UCSD-AML1 (cell line): ENCODE measurements around the gene ERFL.

ENCODE experiments used
- DNase-seq: peaks from one replicate; lab custom pipeline; 2025; ENCODE audit not compliant: unreplicated experiment; lab: John Stamatoyannopoulos, UW

The ERFL gene

DNA sequence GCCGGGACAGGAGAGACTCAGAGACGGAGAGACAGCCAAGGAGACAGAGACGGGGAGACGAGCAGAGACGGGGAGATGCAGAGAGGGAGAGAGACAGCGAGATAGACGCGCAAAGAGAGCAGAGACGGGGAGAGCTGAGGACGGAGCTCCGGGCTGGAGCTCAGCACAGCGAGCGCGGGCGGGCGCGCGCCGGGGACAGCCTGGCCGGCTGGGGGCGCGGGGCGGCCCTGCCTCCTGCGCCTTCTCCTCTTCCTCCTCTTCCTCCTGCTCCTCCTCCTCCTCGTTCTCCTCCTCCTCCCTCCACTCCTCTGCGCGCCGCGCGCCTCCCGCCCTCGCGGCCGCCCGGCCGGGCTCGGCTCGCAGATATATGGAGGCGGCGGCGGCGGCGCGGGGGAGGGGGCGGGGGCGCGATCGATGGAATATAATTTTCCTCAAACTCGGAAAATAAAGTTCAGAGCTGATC, at the start of gene ERFL:
Gene ERFL (minus strand): TSS at position 229 of the 463 bp plus-strand sequence. CDS start 15,530 bp downstream, outside the sequence.
- peak; percentile 46 for DNase-seq

DNA sequence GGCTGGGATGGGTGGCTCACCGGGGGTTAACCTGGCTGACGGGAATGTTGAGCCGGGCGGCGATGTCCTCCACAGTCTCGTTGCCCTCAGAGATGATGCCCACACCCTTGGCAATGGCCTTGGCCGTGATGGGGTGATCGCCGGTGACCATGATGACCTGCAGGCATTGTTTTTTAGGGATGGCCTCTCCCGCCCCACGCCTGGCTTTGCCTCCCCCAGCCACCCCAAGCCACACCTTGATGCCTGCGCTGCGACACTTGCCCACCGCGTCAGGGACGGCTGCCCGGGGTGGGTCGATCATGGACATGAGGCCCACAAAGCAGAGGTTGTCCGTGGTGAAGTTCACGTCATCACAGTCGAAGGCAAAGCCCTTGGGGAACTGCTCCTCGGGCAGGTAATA, 49.7 kb upstream of the ERFL start:
- DNase-seq, result no peak

DNA sequence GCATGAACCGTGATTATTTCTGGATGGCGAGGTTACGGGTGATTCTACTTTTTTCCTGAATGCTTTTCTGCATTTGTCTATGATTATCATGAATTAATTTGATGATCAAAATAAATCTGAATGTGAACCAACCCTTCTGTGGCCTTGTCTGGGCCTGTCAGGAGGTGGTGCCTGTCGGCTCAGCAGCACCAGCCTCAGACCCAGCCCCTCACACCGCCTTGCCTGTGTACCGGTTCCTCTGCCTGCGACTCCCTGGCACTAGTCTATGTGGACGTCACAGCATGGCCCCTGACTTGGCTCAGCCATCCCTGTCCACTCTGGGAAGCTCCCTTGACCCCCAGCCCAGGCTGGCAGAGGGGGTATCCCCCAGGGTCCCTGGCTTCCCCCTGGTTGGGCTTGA, 46.4 kb upstream of the ERFL start:
- DNase-seq, result no peak

DNA sequence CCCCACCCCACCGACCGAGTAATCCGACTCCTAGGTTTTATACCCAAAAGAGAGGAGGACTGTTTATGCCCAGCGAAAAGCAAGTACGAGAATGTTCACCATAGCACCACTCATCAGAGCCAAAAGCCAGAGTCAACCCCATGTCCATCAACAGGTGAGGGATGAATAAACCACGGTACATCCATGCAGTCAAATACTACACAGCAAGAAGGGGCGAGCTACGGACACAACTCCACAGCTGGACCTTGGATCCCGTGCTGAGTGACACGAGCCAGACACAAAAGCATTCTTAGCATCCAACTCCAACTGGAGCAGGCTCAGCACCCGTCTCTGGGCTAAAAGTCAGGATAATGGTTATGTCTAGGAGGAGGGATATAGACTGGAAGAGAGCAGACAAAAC, 43.1 kb upstream of the ERFL start:
- DNase-seq, result no peak

DNA sequence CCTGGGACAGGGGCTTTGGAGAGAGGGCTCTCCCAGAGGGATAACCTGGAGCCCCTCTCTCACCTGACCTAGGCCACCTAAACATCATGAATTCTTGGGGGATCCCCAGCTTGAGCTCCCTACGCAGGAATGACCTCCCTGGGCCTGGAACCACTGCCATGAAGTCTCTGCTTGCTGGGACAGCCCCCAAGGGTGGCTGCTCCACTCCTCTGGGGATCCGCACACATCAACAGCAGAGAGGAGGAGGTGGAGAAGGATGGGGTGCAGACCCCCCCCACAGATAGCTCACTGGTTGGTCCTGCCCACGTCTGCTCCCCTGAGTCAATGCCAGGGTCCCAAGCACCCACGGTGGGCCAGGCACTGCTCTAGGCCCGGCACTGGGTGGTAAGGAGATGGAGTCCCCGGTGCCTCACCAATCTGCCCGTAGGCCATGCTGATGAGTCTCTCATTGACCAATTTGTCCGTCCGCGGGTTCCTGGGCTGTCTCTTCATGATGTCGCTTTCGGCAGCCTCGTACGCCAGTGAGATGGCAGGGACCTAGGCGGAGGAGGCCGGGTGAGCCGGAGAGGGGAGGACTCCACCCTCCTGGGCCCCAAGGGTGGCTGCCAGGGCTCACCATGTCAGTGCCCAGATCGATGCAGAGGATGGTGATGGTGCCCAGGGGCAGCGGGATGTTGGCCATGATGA, 41.7 kb upstream of the ERFL start:
- no peak for DNase-seq

DNA sequence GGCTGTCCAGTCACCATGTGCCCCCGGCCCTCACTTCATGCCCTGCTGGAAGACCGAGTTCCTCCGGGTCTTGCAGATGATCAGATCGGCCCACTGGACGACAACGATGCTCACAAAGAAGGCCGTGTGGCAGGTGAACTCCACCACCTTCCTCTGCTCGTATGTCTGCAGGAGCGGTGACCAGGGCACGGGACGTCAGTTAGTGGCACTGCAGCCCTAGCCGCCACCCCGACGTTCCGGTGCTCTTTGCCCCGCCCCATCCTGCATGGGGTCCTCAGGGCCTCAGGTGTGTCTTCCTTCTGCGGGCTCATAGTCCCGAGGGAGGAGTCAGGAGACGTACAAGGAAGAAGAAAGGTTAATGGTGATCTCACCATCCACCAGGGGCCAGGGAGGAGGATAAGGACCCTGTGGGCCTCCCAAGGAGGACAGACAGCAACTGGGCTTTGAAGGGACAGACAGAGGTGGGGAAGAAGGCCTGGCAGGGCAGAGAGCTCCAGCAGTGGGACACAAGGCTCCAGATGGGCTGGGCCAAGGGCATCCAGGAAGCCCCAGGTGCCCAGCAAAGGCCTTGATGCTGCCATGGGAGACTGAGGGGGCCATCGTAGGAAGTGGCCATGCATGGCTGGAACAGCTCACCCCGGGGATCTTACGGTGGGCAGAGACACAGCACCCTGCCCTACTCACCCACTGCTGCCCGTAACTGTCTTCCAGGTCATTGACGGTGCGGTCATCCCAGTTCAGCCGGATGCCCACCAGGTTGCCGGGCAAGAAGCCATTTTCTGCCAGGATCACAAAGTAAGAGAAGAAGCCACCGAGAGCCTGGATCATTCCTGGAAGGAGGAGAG, 40.7 kb upstream of the ERFL start:
- DNase-seq, result no peak

DNA sequence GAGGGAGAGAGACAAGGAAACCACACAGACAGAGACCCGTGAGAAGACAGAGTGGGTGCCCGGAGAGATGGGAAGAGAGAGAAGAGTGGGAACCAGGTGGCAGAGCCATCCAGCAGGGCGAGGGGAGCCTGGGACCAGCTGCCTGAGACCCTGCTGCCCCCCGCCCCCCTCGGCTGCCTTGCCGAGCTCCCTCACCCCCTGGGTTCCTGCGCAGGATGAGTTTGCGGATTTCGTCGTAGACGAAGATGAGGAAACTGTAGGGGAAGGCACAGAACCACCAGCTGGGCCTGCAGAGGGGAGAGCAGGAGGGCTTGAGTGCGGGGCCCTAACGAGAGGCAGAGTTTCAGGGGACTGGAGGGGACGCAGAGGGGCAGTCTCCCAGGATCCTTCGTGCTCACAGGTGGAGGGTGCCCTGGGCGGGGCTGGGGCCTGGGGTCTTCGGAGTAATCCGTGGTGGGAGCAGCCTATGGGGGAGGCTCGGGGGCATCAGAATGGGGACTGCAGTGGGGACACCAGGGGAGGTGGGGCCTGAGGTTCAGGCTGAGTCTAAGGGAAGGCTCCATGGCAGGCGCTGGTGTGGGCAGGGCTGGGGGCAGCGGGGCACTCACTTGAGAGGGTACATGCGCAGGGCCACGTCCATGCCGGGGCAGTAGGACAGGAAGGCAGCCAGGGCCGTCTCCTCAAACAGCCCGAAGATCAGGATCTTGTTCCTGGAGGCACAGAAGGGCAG, 39.0 kb upstream of the ERFL start:
- peak; percentile 37 for DNase-seq

DNA sequence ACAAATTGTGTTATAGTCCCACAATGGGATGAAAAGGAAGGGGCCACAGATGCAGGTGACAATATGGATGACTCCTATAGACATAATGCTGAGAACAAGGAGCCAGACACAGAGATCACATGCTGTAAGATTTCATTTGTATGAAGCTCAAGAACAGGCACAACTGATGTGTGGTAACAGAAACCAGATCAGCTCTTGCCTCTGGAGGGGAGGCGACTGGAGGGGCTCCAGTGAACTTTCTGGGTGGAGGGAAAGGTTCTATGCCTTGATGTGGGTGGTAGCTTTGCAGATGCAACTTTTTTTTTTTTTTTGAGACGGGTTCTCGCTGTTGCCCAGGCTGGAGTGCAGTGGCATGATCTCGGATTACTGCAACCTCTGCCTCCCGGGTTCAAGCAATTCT, 36.9 kb upstream of the ERFL start:
- DNase-seq, result no peak

DNA sequence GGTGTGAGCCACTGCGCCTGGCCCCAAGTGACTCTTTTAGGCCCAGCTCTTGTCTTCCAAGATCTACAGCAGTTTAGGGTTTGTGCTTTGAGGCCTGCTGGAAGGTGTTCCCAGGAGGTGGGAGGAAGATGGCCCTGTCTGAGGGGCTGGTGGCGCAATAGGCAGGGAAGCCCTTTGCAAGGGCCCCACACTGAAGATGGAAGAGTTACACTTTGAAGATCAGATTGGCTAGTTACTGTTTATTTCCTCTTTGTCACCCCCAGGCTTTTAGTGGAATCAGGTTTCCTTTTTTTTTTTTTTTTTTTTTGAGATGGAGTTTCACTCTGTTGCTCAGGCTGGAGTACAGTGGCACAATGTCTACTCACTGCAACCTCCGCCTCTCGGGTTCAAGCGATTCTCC, 32.7 kb upstream of the ERFL start:
- no peak for DNase-seq

DNA sequence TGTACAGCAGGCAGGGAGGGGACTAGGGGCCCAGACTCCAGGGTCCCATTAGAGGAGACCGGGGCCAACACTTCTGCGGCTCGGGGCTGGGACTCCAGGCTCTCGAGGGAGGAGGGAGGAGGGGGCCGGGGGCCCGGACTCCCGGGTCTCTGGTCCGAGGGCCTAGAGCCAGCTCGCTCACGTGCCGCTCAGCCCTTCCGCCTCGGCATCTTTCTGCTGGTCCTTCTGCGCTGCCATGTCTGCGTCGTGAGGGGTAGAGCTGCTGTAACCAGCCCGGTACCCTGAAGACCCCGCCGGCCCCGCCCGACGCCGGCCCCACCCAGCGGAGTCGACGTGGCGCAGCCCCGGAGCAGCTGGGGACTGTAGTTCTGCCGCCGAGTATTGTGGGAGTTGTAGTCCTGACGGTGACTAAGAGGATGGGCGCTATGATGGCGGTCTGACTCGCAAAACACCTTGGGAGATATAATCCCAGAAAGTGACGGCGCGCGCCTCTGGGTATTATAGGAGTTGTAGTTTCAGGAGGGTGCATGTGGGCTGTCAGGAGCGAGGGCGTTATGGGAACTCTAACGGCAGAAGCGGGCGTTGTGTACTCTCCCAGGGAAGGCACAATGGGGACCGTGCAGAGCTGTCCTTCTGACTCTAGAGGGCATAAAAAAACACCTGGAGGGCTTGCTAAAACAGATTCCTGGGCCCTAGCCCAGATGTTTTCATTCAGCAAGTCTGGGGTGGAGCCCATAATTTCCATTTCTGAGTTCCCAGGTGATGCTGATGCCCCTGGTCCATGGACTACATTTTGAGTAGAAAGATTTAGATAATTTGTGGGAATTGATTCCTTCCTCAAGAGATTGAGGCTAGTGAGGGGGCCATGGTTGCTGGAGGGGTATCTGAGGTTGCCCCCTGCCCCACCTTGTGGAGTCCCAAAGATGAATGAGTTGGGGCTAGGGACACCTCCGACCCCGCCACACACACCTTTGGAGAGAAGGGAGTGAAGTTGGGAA, 31.1 kb upstream of the ERFL start, which contains the start of gene RABAC1:
Gene RABAC1 (minus strand): TSS at position 266 of the 998 bp plus-strand sequence. CDS start 29 bp downstream, at position 237.
- DNase-seq, result peak; percentile 89

DNA sequence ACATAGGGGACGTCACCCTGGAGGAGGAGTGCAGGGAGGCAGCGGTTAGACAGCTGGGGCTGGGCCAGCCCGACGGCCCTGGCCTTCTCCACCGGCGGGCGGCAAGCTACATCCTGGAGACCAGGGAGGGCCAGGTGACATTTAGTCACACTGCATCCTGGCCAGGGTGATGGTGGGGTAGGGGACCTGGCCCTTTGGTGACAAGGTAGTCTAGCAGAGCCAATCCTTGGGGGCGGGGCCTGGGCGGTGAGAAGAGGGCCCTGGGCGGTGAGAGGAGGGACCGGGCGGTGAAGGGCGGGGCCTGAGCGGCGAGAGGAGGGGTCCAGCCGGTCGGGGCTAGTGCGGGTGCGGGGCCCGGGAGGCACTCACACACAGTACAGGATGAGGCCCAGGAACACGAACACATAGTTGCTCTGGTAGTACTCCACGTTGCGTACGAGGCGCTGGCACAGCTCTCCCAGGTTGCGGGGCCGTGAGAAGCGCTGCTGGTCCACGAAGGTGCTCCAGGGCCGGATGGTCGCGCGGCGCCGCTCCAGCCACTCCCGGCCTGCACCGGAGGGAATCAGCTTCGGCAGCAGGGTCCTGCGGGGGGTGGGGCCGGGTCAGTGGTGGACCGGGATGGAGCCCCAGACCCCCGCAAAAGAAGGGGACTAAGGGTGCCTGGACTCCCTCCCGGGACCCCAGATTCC, 30.3 kb upstream of the ERFL start:
- peak; percentile 87 for DNase-seq

DNA sequence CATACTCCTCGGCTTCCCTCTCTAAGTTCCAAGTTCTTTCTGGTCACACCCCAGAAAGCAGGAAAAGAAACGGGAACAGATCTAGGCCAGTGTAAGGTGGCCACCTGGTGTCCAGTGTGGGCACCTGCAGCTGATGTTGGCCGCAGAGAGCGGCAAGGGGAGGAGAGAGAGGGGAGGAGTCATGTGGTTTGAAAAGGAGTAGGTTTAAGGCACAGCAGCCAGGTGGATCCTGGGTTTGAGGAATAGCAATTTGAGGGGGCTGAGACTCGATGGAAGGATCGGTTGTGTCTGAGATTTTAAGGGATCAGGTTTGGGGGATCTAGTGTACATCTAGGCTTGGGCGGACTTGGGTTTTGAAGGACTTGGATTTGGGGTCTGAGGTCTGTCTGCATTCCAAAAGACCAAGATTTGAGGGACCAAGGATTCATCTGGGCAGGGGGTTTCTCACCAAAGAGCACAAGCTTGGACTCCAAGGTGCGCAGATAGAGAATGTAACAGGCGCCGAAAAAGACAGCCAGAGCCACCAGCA, 29.7 kb upstream of the ERFL start:
- DNase-seq, result peak; percentile 76

DNA sequence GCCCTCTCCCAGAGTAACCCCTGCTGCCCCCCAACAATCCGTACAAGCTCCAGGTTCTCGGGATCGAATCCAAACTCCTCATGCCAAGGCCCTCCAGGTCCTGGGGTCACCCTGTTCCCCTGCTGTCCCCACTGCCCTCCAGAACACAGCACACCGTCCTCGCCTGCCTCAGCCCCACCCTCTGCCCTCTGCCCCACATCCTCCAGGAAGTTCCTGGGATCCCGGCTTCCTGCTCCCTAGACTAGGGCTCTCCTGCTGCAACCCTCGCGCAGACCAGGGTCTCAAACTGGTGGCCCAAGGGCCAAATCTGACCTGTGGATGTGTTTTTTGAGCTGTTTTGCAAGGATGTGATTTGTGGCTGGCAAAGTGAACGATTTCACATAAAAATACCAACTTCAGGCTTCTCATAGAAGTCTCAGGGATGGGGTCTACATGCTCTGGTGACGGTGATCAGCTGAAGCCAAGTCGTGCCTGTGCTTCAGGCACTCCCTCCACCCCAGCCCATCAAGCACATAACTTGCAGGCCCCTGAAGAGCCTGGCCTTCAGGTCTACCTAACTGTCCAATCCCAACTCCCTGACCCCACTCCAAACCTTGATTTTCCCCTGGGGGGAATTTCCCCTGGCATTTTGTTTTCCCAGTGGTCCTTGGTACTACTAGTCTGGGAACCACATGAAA, 29.1 kb upstream of the ERFL start:
- no peak for DNase-seq

DNA sequence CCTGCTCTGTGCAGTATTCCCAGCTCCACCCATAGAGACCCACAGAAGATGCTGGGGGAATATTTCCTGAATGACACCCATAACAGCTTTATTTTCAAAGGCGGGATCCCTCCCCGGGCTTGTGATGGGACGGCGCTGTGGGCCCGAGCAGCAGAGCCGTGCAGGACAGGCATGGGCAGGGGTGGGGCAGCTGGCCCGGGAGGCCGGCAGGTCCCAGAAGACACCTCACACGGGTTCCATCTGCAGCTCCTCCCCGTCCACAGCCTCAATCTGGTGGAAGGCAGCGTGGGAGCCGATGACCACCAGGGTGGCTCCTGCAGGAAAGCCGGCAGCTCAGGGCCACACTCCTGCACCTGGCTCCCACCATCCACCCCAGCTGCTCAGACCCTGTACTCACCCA, 28.4 kb upstream of the ERFL start:
- no peak for DNase-seq

DNA sequence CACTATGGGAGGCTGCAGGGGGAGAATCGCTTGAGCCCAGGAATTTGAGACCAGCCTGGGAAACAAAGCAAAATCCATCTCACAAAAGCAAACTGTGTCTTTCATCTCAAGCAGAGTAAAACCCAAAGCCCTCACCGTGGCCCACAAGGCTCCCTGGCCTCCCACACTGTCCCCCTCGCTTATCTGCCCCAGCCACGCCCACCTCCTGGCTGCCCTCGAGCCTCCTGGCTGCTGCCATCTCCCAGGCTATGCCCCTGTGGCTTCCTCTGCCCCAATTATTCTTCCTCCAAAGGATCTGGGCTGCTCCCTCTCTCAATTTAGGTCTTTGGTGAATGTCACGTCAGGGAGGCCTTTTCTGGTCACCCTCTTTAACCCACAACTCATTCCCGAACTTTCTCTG, 27.3 kb upstream of the ERFL start:
- no peak for DNase-seq

DNA sequence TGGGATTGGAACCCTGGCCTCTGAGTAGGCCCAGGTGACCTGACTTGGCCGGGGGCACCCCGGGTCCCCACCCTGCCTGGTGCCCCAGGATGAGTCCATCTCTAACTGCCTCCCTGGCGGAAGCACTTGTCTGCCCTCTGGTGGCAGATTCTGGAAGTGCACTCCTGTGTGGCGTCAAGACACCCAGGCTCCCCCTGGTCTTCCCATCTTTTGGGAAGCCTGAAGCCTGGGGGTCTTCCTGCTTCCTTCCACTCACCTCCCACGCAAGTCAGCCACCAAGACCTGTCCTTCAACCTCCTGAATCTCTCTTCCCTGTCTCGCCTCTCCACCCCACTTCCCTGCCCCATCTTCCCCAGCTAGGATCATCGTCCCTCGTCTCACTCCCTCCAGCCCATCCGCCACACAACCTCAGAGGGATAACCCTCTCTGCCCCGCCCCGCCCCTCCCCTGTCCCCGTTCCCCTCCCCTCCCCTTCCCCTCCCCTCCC, 23.5 kb upstream of the ERFL start:
- DNase-seq, result peak; percentile 78

DNA sequence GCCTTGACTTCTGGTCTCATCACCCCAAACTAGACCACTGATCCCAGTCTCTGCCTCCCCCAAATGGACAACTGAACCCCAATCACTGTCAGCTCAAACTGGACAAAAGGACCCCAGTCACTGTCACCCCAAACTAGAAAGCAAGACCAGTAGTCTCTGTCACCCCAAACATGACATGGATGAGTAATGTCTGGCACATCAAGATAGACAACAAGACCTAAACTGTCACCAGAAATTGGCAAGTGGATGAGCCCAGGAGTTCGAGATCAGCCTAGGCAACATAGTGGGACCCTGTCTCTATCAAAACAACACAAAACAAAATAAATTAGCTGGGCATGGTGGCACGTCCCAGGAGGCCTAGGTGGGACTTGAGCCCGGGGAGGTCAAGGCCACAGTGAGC, 18.8 kb upstream of the ERFL start:
- DNase-seq, result no peak

DNA sequence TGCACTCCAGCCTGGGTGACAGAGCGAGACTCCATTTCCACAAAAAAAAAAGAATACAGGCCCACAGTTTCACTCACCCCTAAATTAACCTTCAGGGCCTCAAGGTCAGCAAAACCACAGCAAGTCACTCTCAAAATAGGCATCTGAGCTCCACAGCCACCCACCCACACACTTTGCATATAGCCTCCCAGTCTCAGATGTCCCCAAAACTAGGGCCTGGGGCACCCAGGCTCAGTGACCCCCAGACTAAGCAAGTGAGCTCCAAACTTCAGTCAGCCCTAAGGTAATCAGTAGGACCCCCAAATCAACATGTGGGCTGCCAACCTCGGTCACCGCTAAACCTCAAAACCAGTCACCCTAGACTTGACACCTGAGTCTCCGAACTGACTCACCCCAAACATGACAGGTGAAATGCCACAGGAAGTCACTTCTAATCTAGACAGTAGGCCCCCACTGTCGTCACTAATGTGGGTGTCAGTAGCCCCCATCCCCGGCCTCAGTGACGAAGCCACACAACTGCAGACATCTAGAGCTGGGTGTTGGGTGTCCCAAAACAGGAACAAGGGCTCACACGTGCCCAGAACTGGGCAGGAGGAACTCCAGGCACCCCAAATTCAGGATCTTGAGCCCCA, 17.0 kb upstream of the ERFL start:
- DNase-seq, result no peak
